HepG2 (cell line): ENCODE measurements around the gene GNL1. TPM values are rescaled to one million over a fixed set of nuclear protein-coding genes. Genes with fewer than 3 reads are reported as not detected.
A peak's percentile ranks its signal among the peaks of the same experiment; 100 is the strongest.

Experiments used
- ATAC-seq: fragments of 200-7000 bp; cut with Tn5 transposase; 3 replicates; pipeline ENCODE4 v1.9.1; 2020; ENCODE audit warnings: mild to moderate bottlenecking, moderate library complexity
- BruUV-seq: library from RNA; stranded (reverse); fragments of 400-500 nt; replicated peaks from 2 replicates; lab custom pipeline; 2021; lab: Mats Ljungman, UMichigan
- CTCF ChIA-PET: fragments of 300-600 bp; formaldehyde crosslinking; extraction: SDS; loops from one replicate; lab custom pipeline; 2021; ENCODE audit warnings: low total read pairs, inconsistent platforms, low intra/inter-chr PET ratio; lab: Yijun Ruan, JAX
- POLR2A ChIA-PET: fragments of 350-600 bp; sonication (Branson Sonifier 250); formaldehyde crosslinking; loops from one replicate; lab custom pipeline; 2020; ENCODE audit warnings: antibody characterized with exemption, inconsistent platforms; lab: Yijun Ruan, JAX
- DNase-seq: peaks from one replicate; pipeline ENCODE4 v3.0.0-alpha.2; 2015; ENCODE audit warnings: low spot score
- FAIRE-seq: peaks from 3 replicates; lab custom pipeline; 2011; peaks lifted over from hg19 to GRCh38; lab: Jason Lieb, UNC
- H2AFZ ChIP-seq: one replicate; pipeline ENCODE4 v1.6.1; 2011; ENCODE audit warnings: low read length, inconsistent platforms
- H3K27ac ChIP-seq: fragments of 300-600 bp; 3 replicates; pipeline ENCODE4 v1.8.0; 2011; ENCODE audit warnings: mixed run types, mild to moderate bottlenecking, mixed read lengths, low read length, inconsistent platforms; ENCODE audit not compliant: insufficient read depth; ENCODE audit errors: extremely low read length
- H3K27me3 ChIP-seq, 2 experiments: fragments of 200-600 bp in 1 of 2; 2 replicates in 1 of 2; 3 replicates in 1 of 2; pipeline versions ENCODE4 v1.6.0 to v1.8.0; 2011; ENCODE audit warnings: low read length in 2 of 2, mild to moderate bottlenecking in 2 of 2, moderate library complexity in 2 of 2, inconsistent platforms in 1 of 2; ENCODE audit not compliant: insufficient read depth in 2 of 2, control insufficient read depth in 1 of 2
- H3K36me3 ChIP-seq, 2 experiments: fragments of 200-600 bp in 1 of 2; replicated peaks in 1 of 2; 2 replicates in 1 of 2; 3 replicates in 1 of 2; pipeline versions ENCODE4 v1.5.1 to v1.8.0; 2011; ENCODE audit warnings: low read length in 2 of 2, inconsistent platforms in 1 of 2; ENCODE audit not compliant: insufficient read depth in 2 of 2, control insufficient read depth in 1 of 2
- H3K4me1 ChIP-seq: 2 replicates; pipeline ENCODE4 v1.5.1; 2012; ENCODE audit warnings: low read length, inconsistent platforms; ENCODE audit not compliant: insufficient read depth
- H3K4me2 ChIP-seq: 2 replicates; pipeline ENCODE4 v1.6.0; 2011; ENCODE audit warnings: low read depth, low read length, inconsistent platforms
- H3K4me3 ChIP-seq, 3 experiments: fragments of 200-600 bp in 1 of 3; sonication (generic), shearing (Covaris generic) in 1 of 3; replicated peaks in 1 of 3; 2 replicates each; pipeline ENCODE4 v1.5.1; 2011 to 2016; ENCODE audit warnings: low read length in 3 of 3, inconsistent platforms in 2 of 3, low read depth in 2 of 3, mild to moderate bottlenecking in 2 of 3, control low read depth in 1 of 3, mixed read lengths in 1 of 3; ENCODE audit not compliant: insufficient read depth in 1 of 3
- H3K79me2 ChIP-seq: one replicate; pipeline ENCODE4 v1.6.1; 2011; ENCODE audit warnings: low read length, inconsistent platforms; ENCODE audit not compliant: insufficient read depth
- H3K9ac ChIP-seq: 2 replicates; pipeline ENCODE4 v1.6.0; 2011; ENCODE audit warnings: mild to moderate bottlenecking, low read depth, low read length, inconsistent platforms; ENCODE audit not compliant: insufficient read depth
- H3K9me3 ChIP-seq: 2 replicates; pipeline ENCODE4 v1.5.1; 2012; ENCODE audit warnings: mild to moderate bottlenecking, low read length
- H4K20me1 ChIP-seq: 2 replicates; pipeline ENCODE4 v1.6.0; 2011; ENCODE audit warnings: inconsistent platforms, mild to moderate bottlenecking, low read length, moderate library complexity; ENCODE audit not compliant: insufficient read depth
- AFF4 ChIP-seq: sonication (generic); formaldehyde crosslinking; IDR thresholded peaks from 2 replicates; pipeline ENCODE4 v1.4.0; 2020; ENCODE audit warnings: missing genetic modification reagents
- CHD2 ChIP-seq: IDR thresholded peaks from 2 replicates; pipeline ENCODE4 v1.6.1; 2011; ENCODE audit warnings: low read depth, low read length, improper control_type of control experiment
- ESRRA ChIP-seq: sonication (generic); formaldehyde crosslinking; IDR thresholded peaks from 2 replicates; pipeline ENCODE4 v1.5.1; 2020; ENCODE audit warnings: mild to moderate bottlenecking, low read depth, missing genetic modification reagents
- GLMP ChIP-seq: sonication (generic); formaldehyde crosslinking; IDR thresholded peaks from 2 replicates; pipeline ENCODE4 v1.9.0; 2021; ENCODE audit warnings: missing genetic modification reagents, mild to moderate bottlenecking, borderline replicate concordance
- POLR2AphosphoS5 ChIP-seq: IDR thresholded peaks from 2 replicates; pipeline ENCODE4 v1.6.1; 2012; ENCODE audit warnings: low read depth, low read length
- POLR2G ChIP-seq: fragments of 200-400 bp; formaldehyde crosslinking; IDR thresholded peaks from 2 replicates; pipeline ENCODE4 v1.6.1; 2018; ENCODE audit warnings: mild to moderate bottlenecking, low read depth, low read length, moderate library complexity
- SMYD3 ChIP-seq: sonication (generic); formaldehyde crosslinking; IDR thresholded peaks from 2 replicates; pipeline ENCODE4 v1.8.1; 2023; ENCODE audit warnings: mild to moderate bottlenecking, missing genetic modification reagents
- SOX13 ChIP-seq, 3 experiments: fragments of 450-650 bp in 1 of 3; sonication (generic) in 1 of 3; formaldehyde crosslinking in 1 of 3; IDR thresholded peaks in 2 of 3; conservative IDR thresholded peaks in 1 of 3; 2 replicates each; pipeline versions ENCODE4 v1.5.0 to v1.6.1; 2016 to 2020; ENCODE audit warnings: antibody characterized with exemption in 1 of 3, mild to moderate bottlenecking in 1 of 3, missing compliant biosample characterization in 1 of 3, missing genetic modification reagents in 1 of 3, moderate library complexity in 1 of 3
- TAF1 ChIP-seq: sonication (generic); formaldehyde crosslinking; IDR thresholded peaks from 2 replicates; pipeline ENCODE4 v1.4.0; 2020; ENCODE audit warnings: missing genetic modification reagents
- ZBTB20 ChIP-seq: sonication (generic); formaldehyde crosslinking; IDR thresholded peaks from 2 replicates; pipeline ENCODE4 v1.8.1; 2023; ENCODE audit warnings: missing genetic modification reagents, low read depth, mild to moderate bottlenecking, borderline replicate concordance
- ZNF549 ChIP-seq: sonication (generic); formaldehyde crosslinking; IDR thresholded peaks from 2 replicates; pipeline ENCODE4 v1.5.0; 2020; ENCODE audit warnings: missing genetic modification reagents
- WGBS: methylation state at CpG from one replicate; pipeline ENCODE4 v1.1.6; 2017; ENCODE audit warnings: low lambda C conversion rate; 5-methylcytosine and 5-hydroxymethylcytosine counted together
- in situ Hi-C: cut with HindIII; loops from 2 replicates; pipeline ENCODE4 v1.10.0; 2017; ENCODE audit warnings: low pct_unique_long_range_greater_than_20kb; ENCODE audit not compliant: extremely low pct_ligation_motif_present
- intact Hi-C: fragments of 100-400 bp; cut with micrococcal nuclease; formaldehyde crosslinking; loops from one replicate; pipeline ENCODE4 v1.10.0; 2022; ENCODE audit not compliant: unreplicated experiment
- polyA plus RNA-seq, 8 experiments: library from polyadenylated mRNA; depleted of rRNA in 3 of 8; stranded (reverse) in 7 of 8; unstranded in 1 of 8; fragments of >200 nt; fragmentation: Illumina TruSeq in 4 of 8; extraction: Trizol in 4 of 8; gene quantifications; 2 replicates each; pipeline versions ENCODE4 v1.2.1 to v1.2.3, GENCODE V29; 2011 to 2016; ENCODE audit warnings: low read depth in 4 of 8, missing spikeins in 1 of 8, mixed read lengths in 1 of 8; ENCODE audit not compliant: insufficient read depth in 1 of 8
- total RNA-seq, 5 experiments: library from RNA; depleted of rRNA; stranded (reverse); fragments of >200 nt; fragmentation: Illumina TruSeq; extraction: Trizol; gene quantifications; 2 replicates each; pipeline ENCODE4 v1.2.3, GENCODE V29; 2016; ENCODE audit warnings: low read depth in 1 of 5

GNL1 gene
- total and polyA plus RNA-seq, 2 of the 13 experiments (the other 11 are each of a cell fraction or from before 2014, with no cell fraction given) = 35.0 to 55.6 TPM

- Histone ChIP-seq H3K36me3 (peaks cover 5 to 18% of the 10 kb centered on the region in 2 experiments), H3K4me3 (no peak overlapping the region), H3K9me3 (no peaks in the 10 kb centered on the region), H4K20me1 (no peaks in the 10 kb centered on the region), H3K4me1 (peaks cover 24% of the 10 kb centered on the region), H3K27ac (no peak overlapping the region), H3K27me3 (no peaks in the 10 kb centered on the region; a peak in 1 of 5 replicates), H3K9ac (no peak overlapping the region), H3K4me2 (no peak overlapping the region), H3K79me2 (peaks cover 2% of the 10 kb centered on the region), H2AFZ (no peak overlapping the region)
- ChIA-PET CTCF (no interaction called here), POLR2A (interaction anchor here (1.0 to 3.5 kb wide), 3 partner anchors 9 to 49 kb away, joined by 3 to 22 read pairs (median 7); partner anchors contain the start of genes GNL1 and PRR3)
- intact Hi-C loops (no loop called here), in situ Hi-C loops (no loop called here)
- peak; percentile 42 for FAIRE-seq
- TF ChIP-seq SOX13 (IDR thresholded peaks at IDR 0.05) (no peak), SOX13 (CRISPR knock-in tag; conservative IDR thresholded peaks at IDR 0.05 in 1 of 2, IDR thresholded peaks at IDR 0.05 in 1 of 2) (0 out of 4 replicates have a peak, but pooled peaks of 1 of the 2 experiments have one; percentile 7), ZNF549 (CRISPR knock-in tag) (no peak)
- no peak for ATAC-seq
- BruUV-seq = no TSS peak
- no peak for DNase-seq
Observed at GRCh38 chr6:30565772-30566171, 9.5 kb upstream of the GNL1 start.

- intact Hi-C loops = no loop called here
- CTCF ChIA-PET = no interaction called here
- 96% methylated on average over 1 of the region's 1 CpG for whole genome bisulfite sequencing
Observed at GRCh38 chr6:30564114-30564513, 7.8 kb upstream of the GNL1 start.

More at GRCh38 chr6:30564114-30564513, 7.8 kb upstream of the GNL1 start:
- Histone ChIP-seq H2AFZ (no peak overlapping the region), H3K27ac (no peak overlapping the region)
- POLR2A ChIA-PET = interaction anchor here (3.5 kb wide), 1 partner anchor 8 kb away, joined by 22 read pairs; the partner anchor contains the start of genes GNL1 and PRR3
- TF ChIP-seq ZBTB20 (no peak), POLR2AphosphoS5 (0 out of 2 replicates have a peak, but pooled peaks have one; percentile 17), AFF4 (CRISPR knock-in tag) (no peak), CHD2 (no peak), SMYD3 (0 out of 2 replicates have a peak, but pooled peaks have one; percentile 0), TAF1 (CRISPR knock-in tag) (no peak), ESRRA (CRISPR knock-in tag) (no peak), GLMP (no peak), POLR2G (peak; percentile 32; the same call in 1 of the 2 replicates)
- TF ChIP-seq, all 625 proteins: peak for 3
- Histone ChIP-seq H4K20me1 (no peaks in the 10 kb centered on the region), H3K4me3 (no peak overlapping the region), H3K27me3 (no peaks in the 10 kb centered on the region), H3K9ac (no peak overlapping the region), H3K79me2 (no peaks in the 10 kb centered on the region), H3K4me2 (no peak overlapping the region), H3K36me3 (peaks cover 5 to 18% of the 10 kb centered on the region in 2 experiments), H3K4me1 (peaks cover 9% of the 10 kb centered on the region), H3K9me3 (no peaks in the 10 kb centered on the region)
- in situ Hi-C loops = no loop called here
- no peak for DNase-seq
- ATAC-seq = no peak
- no TSS peak for BruUV-seq
- FAIRE-seq = no peak
